ENCODE measurements around the gene MIR17HG.

DNA sequence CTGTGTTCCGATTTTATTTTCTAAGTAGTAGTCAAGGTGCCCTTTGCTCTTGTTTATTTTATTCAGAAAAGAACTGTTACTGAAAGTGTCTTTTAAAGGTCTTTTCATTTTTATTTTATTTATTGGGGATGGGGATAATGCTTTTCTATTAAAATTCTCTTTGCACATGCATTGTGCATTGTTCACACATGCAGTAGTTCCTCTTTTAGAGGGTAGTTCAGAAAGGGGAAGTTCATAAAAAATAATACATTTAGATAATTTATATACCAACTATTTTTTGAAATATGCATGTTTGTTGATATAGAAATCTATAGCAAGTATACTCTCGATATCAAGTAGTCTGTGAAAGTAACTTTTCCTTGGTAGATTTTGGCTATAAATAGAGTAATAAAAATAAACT is 54.4 kb downstream of the MIR17HG start:
- TF ChIP-seq, protein P1, sequence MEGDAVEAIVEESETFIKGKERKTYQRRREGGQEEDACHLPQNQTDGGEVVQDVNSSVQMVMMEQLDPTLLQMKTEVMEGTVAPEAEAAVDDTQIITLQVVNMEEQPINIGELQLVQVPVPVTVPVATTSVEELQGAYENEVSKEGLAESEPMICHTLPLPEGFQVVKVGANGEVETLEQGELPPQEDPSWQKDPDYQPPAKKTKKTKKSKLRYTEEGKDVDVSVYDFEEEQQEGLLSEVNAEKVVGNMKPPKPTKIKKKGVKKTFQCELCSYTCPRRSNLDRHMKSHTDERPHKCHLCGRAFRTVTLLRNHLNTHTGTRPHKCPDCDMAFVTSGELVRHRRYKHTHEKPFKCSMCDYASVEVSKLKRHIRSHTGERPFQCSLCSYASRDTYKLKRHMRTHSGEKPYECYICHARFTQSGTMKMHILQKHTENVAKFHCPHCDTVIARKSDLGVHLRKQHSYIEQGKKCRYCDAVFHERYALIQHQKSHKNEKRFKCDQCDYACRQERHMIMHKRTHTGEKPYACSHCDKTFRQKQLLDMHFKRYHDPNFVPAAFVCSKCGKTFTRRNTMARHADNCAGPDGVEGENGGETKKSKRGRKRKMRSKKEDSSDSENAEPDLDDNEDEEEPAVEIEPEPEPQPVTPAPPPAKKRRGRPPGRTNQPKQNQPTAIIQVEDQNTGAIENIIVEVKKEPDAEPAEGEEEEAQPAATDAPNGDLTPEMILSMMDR (IDR thresholded peaks at IDR 0.05) = no peak
- TF ChIP-seq POLR2A (IDR thresholded peaks at IDR 0.05) = no peak

Measured in esophagus squamous epithelium (tissue), 4 donors.